Subcutaneous adipose tissue (tissue), 4 donors: ENCODE data around the gene COL27A1. TPM values are rescaled to one million over a fixed set of nuclear protein-coding genes. Genes with fewer than 3 reads are reported as not detected.
"Not testable (repeated sequence)": the region's sequence is repeated elsewhere in the genome, so short reads cannot be mapped to it uniquely, and the experiment has no call there.

ENCODE experiments used
- CTCF ChIP-seq: fragments of 450-650 bp; IDR thresholded peaks from one replicate; pipeline ENCODE4 v1.5.1; 2016; ENCODE audit warnings: low read depth, mild to moderate bottlenecking, control low read depth, antibody characterized with exemption, moderate library complexity
- total RNA-seq, 4 donors: library from RNA; depleted of rRNA; stranded (reverse); fragments of >200 nt; gene quantifications; one replicate each; pipeline ENCODE4 v1.1.0, GENCODE V29; 2016

The COL27A1 gene
- total RNA-seq, 4 donors from 2014 or later, result 1.0 to 7.7 (median 4.4) TPM

GRCh38 chr9:114327749-114328148, 172.4 kb downstream of the COL27A1 start:
- TF ChIP-seq CTCF, result no peak

- TF ChIP-seq CTCF, result not testable (repeated sequence)
Observed at GRCh38 chr9:114329625-114330022, 174.3 kb downstream of the COL27A1 start, which contains the start of gene ORM2. TSS of gene ORM2 (plus strand) at chr9:114329869. CDS start at chr9:114329905, 36 bp downstream.

DNA sequence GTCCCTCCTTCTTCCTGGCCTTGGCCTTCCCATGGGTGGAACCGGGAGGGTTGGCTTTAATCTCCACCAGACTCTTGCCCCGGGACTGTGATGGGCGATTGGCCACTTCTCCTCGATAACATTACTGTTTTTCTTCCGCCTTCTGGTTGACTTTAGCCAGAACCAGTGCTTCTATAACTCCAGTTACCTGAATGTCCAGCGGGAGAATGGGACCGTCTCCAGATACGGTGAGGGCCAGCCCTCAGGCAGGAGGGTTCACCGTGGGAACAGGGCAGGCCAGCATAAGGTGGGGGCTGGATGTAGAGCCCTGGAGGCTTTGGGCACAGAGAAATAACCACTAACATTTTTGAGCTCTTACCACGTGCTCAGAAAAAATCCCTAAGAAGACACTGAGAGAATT, 175.3 kb downstream of the COL27A1 start:
- no peak for TF ChIP-seq CTCF

GRCh38 chr9:114334490-114334889, 179.2 kb downstream of the COL27A1 start:
- no peak for TF ChIP-seq CTCF

DNA sequence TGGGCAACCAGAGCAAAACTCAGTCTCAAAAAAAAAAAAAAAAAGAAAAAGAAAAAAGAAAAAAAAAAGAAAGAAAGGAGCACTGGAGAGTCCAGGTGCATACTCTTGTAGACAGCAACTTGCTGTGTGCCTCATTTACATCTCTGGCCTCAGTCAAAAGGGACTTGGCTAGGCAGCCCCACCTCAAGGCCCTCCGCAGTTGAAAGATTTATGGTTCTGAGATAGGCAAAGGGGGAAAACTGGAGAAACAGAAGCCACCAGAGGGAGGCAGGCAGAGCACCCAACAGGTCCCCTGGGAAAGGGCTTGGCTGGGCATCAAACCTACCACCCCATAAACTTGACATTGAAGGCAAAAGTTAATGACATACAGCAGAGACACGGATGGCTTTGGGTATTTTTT, 180.4 kb downstream of the COL27A1 start:
- no peak for TF ChIP-seq CTCF

- TF ChIP-seq CTCF, result no peak
Observed at GRCh38 chr9:114336157-114336556, 180.8 kb downstream of the COL27A1 start.

DNA sequence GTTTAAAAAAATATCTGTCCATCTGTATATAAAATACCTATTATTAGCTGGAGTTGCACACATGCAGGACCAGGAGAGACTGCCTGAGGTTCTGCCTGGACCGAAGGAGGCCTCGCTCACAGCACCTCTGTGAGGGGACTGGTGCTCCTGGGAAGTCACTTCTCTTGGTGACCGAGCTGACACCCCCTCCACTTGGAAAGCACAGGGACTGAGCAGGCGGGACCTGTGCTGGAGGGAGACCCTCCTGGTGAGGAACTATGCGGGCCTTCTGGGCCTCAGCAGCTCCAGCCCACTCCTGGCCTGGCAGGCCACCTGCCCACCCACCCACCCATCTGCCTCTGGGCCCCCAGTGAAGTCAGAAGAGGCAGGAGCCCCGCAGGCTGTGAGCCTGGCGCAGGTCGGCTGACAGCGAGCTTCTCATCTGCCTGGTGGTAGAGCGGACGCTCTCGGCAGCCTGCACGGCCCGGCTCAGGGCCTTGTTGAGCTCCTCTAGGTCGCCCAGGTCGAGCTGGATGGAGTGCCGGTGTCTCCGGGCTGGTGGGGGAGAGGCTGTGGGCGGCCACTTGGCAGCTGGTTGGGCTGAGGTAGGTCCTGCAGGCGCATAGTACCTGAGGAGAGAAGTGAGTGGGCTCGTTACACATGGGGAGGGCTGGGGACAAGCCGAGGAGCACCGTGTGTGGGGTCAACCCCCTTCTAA, 181.5 kb downstream of the COL27A1 start:
- TF ChIP-seq CTCF, result no peak
